Measurements from ENCODE around the gene MSX2.

The MSX2 gene

DNA sequence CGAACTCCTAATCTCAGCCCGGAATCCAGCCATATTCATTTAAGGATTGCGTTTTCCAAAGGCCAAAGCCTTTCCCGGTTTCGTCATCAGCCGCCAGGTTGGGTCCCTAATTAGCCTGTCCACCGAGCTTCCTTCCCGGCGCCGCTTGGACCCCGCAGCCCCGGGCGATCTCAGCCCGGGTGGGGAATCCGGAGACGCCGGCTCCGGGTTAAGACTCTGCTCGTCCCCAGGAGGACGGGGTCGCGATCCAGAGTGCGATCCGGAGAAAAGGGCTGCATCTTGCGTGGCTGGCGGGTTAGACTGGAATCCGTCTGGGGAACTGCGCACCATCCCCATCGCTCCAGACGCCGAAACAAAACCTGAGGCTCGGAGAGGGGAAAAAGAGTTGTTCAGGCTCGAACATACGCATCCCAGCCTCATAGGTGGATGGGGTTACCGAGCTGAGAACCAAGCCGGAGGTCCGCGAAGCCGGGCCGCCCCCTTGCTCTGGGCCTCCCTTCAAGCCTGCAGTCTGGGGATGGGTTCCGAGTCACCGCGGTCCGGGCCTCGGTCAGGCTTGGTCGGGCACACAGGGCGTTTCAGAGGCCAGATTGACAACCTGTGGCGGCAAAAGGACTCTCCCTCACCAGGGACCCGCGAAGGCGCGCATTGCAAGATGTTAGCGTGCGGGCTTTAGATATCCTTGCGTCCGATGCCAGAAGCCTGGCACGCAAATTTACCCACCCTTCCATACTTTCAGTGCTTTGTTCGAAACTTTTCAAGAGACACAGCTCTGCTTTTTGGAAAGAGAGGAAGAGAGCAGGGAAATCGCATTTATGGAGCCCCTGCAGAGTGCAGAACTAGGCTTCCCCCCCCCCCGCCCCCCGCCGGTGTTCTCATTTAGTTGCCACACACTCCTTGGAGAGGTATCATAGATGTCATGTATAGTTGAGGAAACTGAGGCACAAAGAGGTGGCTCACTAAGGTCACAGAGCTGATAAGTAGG, 7.9 kb downstream of the MSX2 start:
- no peak overlapping the region for H2AFZ ChIP-seq (ENCODE audit: low read depth, low read length)
- H3K23ac ChIP-seq (ENCODE audit: low read length in 2 of 2) = no peak overlapping the region
- DNase-seq = no peak
- no peaks in the 10 kb centered on the region for H3K79me1 ChIP-seq (replicated peaks; ENCODE audit: low read length, poor library complexity, severe bottlenecking)
- no peak overlapping the region for H2BK15ac ChIP-seq (ENCODE audit: low read depth, poor library complexity, severe bottlenecking)
- no peak overlapping the region for H2BK12ac ChIP-seq (ENCODE audit: low read length in 2 of 2)
- H2BK120ac ChIP-seq (ENCODE audit: low read depth, low read length) = no peak overlapping the region
- peaks cover 0 to 11% of the 10 kb centered on the region in 2 experiments for H3K36me3 ChIP-seq (ENCODE audit: control insufficient read depth in 1 of 2, insufficient read depth in 2 of 2, low read depth in 1 of 2, low read length in 2 of 2)
- no peak overlapping the region for H3K4ac ChIP-seq (ENCODE audit: low read depth in 1 of 2, low read length in 2 of 2)
- H3K4me2 ChIP-seq (ENCODE audit: low read length, poor library complexity, severe bottlenecking) = no peak overlapping the region
- H3K18ac ChIP-seq (ENCODE audit: low read depth in 1 of 2, low read length in 2 of 2) = no peak overlapping the region
- no peak overlapping the region for H2AK5ac ChIP-seq (ENCODE audit: low read length, severe bottlenecking)
- H3K4me1 ChIP-seq (ENCODE audit: control insufficient read depth, insufficient read depth, low read depth, low read length) = no peaks in the 10 kb centered on the region
- H4K91ac ChIP-seq (ENCODE audit: low read length) = no peak overlapping the region
- no peak overlapping the region for H3K27ac ChIP-seq (ENCODE audit: low read length, poor library complexity, severe bottlenecking)
- no peak overlapping the region for H3K9ac ChIP-seq (ENCODE audit: low read length)
- H3K4me3 ChIP-seq (ENCODE audit: insufficient read depth in 1 of 2, low read depth in 1 of 2, low read length in 2 of 2) = peak overlapping the region in 1 of 2 experiments; percentile 18
- no peaks in the 10 kb centered on the region for H3K9me3 ChIP-seq (ENCODE audit: control insufficient read depth, low read length)
- peak overlapping the region; percentile 16 for H4K8ac ChIP-seq (ENCODE audit: low read length)
- WGBS = 9% methylated on average over 57 of the region's 62 CpGs
- H3K27me3 ChIP-seq (ENCODE audit: control insufficient read depth in 1 of 2, insufficient read depth in 1 of 2, low read length in 2 of 2) = peaks cover 55 to 63% of the 10 kb centered on the region in 2 experiments
- no peak overlapping the region for H2BK5ac ChIP-seq (ENCODE audit: low read depth, low read length, poor library complexity, severe bottlenecking)
- no peak overlapping the region for H3K14ac ChIP-seq (ENCODE audit: low read length in 2 of 2)

DNA sequence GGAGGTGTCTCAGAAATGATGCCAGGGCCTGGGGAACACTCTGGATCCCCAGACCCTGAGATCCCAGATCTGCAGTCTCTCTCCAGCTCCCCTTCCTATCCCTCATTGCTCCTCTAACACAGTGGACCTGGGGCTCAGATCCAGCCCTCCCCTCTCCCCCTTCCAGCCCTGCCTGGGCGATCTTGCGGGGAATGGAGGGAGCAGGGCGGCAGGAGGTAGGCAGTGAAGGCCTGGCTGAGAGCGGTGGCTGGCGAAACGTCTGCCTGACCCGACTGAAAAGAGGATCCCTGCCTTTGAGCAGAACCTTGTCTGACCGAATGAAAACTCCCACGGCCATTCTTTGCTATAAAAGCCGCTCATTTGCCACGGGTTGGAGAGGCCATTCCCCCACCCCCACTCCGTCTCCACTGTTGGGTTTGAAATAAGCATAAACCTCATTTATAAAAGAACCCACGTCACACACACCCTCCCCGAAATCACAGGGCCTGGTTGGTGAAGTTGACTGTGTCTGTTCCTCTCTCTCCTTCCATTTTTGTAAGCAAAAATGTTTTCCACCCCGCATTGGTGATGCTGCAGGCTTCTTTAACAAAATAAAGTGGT, 8.8 kb downstream of the MSX2 start:
- Histone ChIP-seq H2BK5ac (ENCODE audit: low read depth, low read length, poor library complexity, severe bottlenecking) (no peak overlapping the region), H3K4me1 (ENCODE audit: control insufficient read depth, insufficient read depth, low read depth, low read length) (no peaks in the 10 kb centered on the region), H2BK12ac (ENCODE audit: low read length in 2 of 2) (no peak overlapping the region), H3K18ac (ENCODE audit: low read depth in 1 of 2, low read length in 2 of 2) (no peak overlapping the region), H2BK15ac (ENCODE audit: low read depth, poor library complexity, severe bottlenecking) (no peak overlapping the region), H4K8ac (ENCODE audit: low read length) (no peak overlapping the region), H3K27ac (ENCODE audit: low read length, poor library complexity, severe bottlenecking) (no peak overlapping the region), H2BK120ac (ENCODE audit: low read depth, low read length) (no peak overlapping the region), H3K23ac (ENCODE audit: low read length in 2 of 2) (no peak overlapping the region), H3K27me3 (ENCODE audit: control insufficient read depth in 1 of 2, insufficient read depth in 1 of 2, low read length in 2 of 2) (peaks cover 55 to 65% of the 10 kb centered on the region in 2 experiments), H3K4me2 (ENCODE audit: low read length, poor library complexity, severe bottlenecking) (no peak overlapping the region), H3K79me1 (replicated peaks; ENCODE audit: low read length, poor library complexity, severe bottlenecking) (no peaks in the 10 kb centered on the region), H3K4ac (ENCODE audit: low read depth in 1 of 2, low read length in 2 of 2) (no peak overlapping the region), H3K36me3 (ENCODE audit: control insufficient read depth in 1 of 2, insufficient read depth in 2 of 2, low read depth in 1 of 2, low read length in 2 of 2) (peaks cover 0 to 11% of the 10 kb centered on the region in 2 experiments), H2AFZ (ENCODE audit: low read depth, low read length) (no peak overlapping the region), H3K14ac (ENCODE audit: low read length in 2 of 2) (no peak overlapping the region), H3K4me3 (ENCODE audit: insufficient read depth in 1 of 2, low read depth in 1 of 2, low read length in 2 of 2) (no peak overlapping the region), H4K91ac (ENCODE audit: low read length) (no peak overlapping the region), H3K9ac (ENCODE audit: low read length) (no peak overlapping the region), H2AK5ac (ENCODE audit: low read length, severe bottlenecking) (no peak overlapping the region), H3K9me3 (ENCODE audit: control insufficient read depth, low read length) (no peaks in the 10 kb centered on the region)
- 22% methylated on average over 15 of the region's 15 CpGs for WGBS
- DNase-seq = no peak

DNA sequence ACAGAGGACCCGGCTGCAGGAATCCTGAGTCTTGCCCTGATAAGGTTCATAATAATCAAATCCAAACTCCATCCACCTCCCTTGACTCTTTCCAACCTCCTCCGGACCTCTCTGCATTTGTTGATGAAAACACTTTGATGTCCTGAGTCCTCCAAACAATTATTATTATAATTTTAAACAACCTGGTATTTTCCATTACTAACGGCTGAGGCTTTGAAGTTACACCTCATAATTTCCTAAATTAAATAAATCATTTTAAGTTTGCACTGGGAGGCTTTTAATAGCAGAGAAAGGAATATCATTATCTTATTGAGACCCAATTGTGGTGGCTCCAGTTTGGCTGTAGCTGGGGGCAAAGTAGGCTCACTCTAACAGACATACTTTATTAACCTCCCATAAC, 9.5 kb downstream of the MSX2 start:
- Histone ChIP-seq H3K18ac (ENCODE audit: low read depth in 1 of 2, low read length in 2 of 2) (no peak overlapping the region), H3K79me1 (replicated peaks; ENCODE audit: low read length, poor library complexity, severe bottlenecking) (no peaks in the 10 kb centered on the region), H2BK120ac (ENCODE audit: low read depth, low read length) (no peak overlapping the region), H2AFZ (ENCODE audit: low read depth, low read length) (no peak overlapping the region), H3K4me2 (ENCODE audit: low read length, poor library complexity, severe bottlenecking) (no peak overlapping the region), H2BK12ac (ENCODE audit: low read length in 2 of 2) (no peak overlapping the region), H3K4me1 (ENCODE audit: control insufficient read depth, insufficient read depth, low read depth, low read length) (no peaks in the 10 kb centered on the region), H4K8ac (ENCODE audit: low read length) (no peak overlapping the region), H3K27ac (ENCODE audit: low read length, poor library complexity, severe bottlenecking) (no peak overlapping the region), H3K4ac (ENCODE audit: low read depth in 1 of 2, low read length in 2 of 2) (no peak overlapping the region), H2BK15ac (ENCODE audit: low read depth, poor library complexity, severe bottlenecking) (no peak overlapping the region), H2BK5ac (ENCODE audit: low read depth, low read length, poor library complexity, severe bottlenecking) (no peak overlapping the region), H3K27me3 (ENCODE audit: control insufficient read depth in 1 of 2, insufficient read depth in 1 of 2, low read length in 2 of 2) (peaks cover 55 to 65% of the 10 kb centered on the region in 2 experiments), H4K91ac (ENCODE audit: low read length) (no peak overlapping the region), H3K14ac (ENCODE audit: low read length in 2 of 2) (no peak overlapping the region), H2AK5ac (ENCODE audit: low read length, severe bottlenecking) (no peak overlapping the region), H3K9ac (ENCODE audit: low read length) (no peak overlapping the region), H3K4me3 (ENCODE audit: insufficient read depth in 1 of 2, low read depth in 1 of 2, low read length in 2 of 2) (no peak overlapping the region), H3K9me3 (ENCODE audit: control insufficient read depth, low read length) (no peaks in the 10 kb centered on the region), H3K23ac (ENCODE audit: low read length in 2 of 2) (no peak overlapping the region), H3K36me3 (ENCODE audit: control insufficient read depth in 1 of 2, insufficient read depth in 2 of 2, low read depth in 1 of 2, low read length in 2 of 2) (peaks cover 0 to 11% of the 10 kb centered on the region in 2 experiments)
- WGBS = 31% methylated on average over 2 of the region's 3 CpGs
- no peak for DNase-seq

All from mesenchymal stem cell (in vitro differentiated cells and primary cell).